H1 (cell line): ENCODE measurements around the gene NPL. TPM values are rescaled to one million over a fixed set of nuclear protein-coding genes. Genes with fewer than 3 reads are reported as not detected.

ENCODE experiments used
- CTCF ChIA-PET: fragments of 300-600 bp; sonication (Branson Sonifier 250); formaldehyde crosslinking; loops from one replicate; lab custom pipeline; 2021; ENCODE audit not compliant: partially characterized antibody; lab: Charles Lee
- POLR2A ChIA-PET: fragments of 300-600 bp; sonication (Branson Sonifier 250); formaldehyde crosslinking; loops from one replicate; lab custom pipeline; 2021; ENCODE audit warnings: inconsistent platforms; ENCODE audit not compliant: partially characterized antibody; lab: Charles Lee
- DNase-seq, 2 experiments: peaks; one replicate each; pipeline versions ENCODE4 v3.0.0 to v3.0.0-alpha.2; 2010 to 2022; ENCODE audit warnings: low spot score in 2 of 2, low read depth in 1 of 2, mixed read lengths in 1 of 2
- FAIRE-seq: peaks from 2 replicates; lab custom pipeline; 2011; peaks lifted over from hg19 to GRCh38; lab: Jason Lieb, UNC
- H2AFZ ChIP-seq: 2 replicates; pipeline ENCODE4 v1.8.1; 2012; ENCODE audit warnings: low read length, inconsistent platforms
- H2AK5ac ChIP-seq: 2 replicates; pipeline ENCODE4 v1.6.1; 2013; ENCODE audit warnings: low read depth, low read length
- H2BK120ac ChIP-seq: replicated peaks from 2 replicates; pipeline ENCODE3; 2013; ENCODE audit warnings: low read depth, low read length, inconsistent platforms
- H2BK12ac ChIP-seq: 2 replicates; pipeline ENCODE4 v1.6.1; 2013; ENCODE audit warnings: low read depth, low read length
- H2BK15ac ChIP-seq: 2 replicates; pipeline ENCODE4 v1.6.1; 2013; ENCODE audit warnings: low read length
- H2BK20ac ChIP-seq: 2 replicates; pipeline ENCODE4 v1.6.1; 2013; ENCODE audit warnings: low read length
- H2BK5ac ChIP-seq: 2 replicates; pipeline ENCODE4 v1.6.1; 2013; ENCODE audit warnings: low read depth, low read length
- H3K14ac ChIP-seq: 2 replicates; pipeline ENCODE4 v1.6.1; 2013; ENCODE audit warnings: inconsistent platforms; ENCODE audit not compliant: insufficient read length
- H3K18ac ChIP-seq: 2 replicates; pipeline ENCODE4 v1.6.1; 2013; ENCODE audit warnings: low read length; ENCODE audit errors: extremely low read depth
- H3K23ac ChIP-seq: 2 replicates; pipeline ENCODE4 v1.6.1; 2013; ENCODE audit warnings: inconsistent platforms; ENCODE audit not compliant: insufficient read length
- H3K23me2 ChIP-seq: 2 replicates; pipeline ENCODE4 v1.6.1; 2013; ENCODE audit warnings: low read depth, low read length
- H3K27ac ChIP-seq: 2 replicates; pipeline ENCODE4 v1.6.1; 2011; ENCODE audit warnings: low read depth, low read length, inconsistent platforms
- H3K27me3 ChIP-seq, 4 experiments: replicated peaks in 1 of 4; 1 replicate in 1 of 4; 2 replicates in 3 of 4; pipeline versions ENCODE4 v1.6.1 to v1.8.1; 2011 to 2013; ENCODE audit warnings: low read length in 3 of 4, mild to moderate bottlenecking in 3 of 4, inconsistent platforms in 2 of 4, mixed read lengths in 2 of 4, moderate library complexity in 1 of 4; ENCODE audit not compliant: control insufficient read depth in 3 of 4, insufficient read depth in 3 of 4; ENCODE audit errors: extremely low read depth in 1 of 4
- H3K36me3 ChIP-seq, 4 experiments: 2 replicates each; pipeline versions ENCODE4 v1.6.1 to v1.8.1; 2011 to 2013; ENCODE audit warnings: mild to moderate bottlenecking in 4 of 4, low read length in 3 of 4, moderate library complexity in 2 of 4, control low read depth in 1 of 4, inconsistent platforms in 1 of 4; ENCODE audit not compliant: insufficient read depth in 4 of 4, control insufficient read depth in 2 of 4
- H3K4ac ChIP-seq: replicated peaks from 2 replicates; pipeline ENCODE3; 2013; ENCODE audit warnings: low read length, low read depth, mixed read lengths, inconsistent platforms; ENCODE audit not compliant: insufficient read length
- H3K4me1 ChIP-seq, 4 experiments: replicated peaks in 1 of 4; 1 replicate in 1 of 4; 2 replicates in 3 of 4; pipeline versions ENCODE4 v1.6.1 to v1.8.1; 2011 to 2013; ENCODE audit warnings: low read length in 3 of 4, inconsistent platforms in 2 of 4, mixed read lengths in 1 of 4; ENCODE audit not compliant: insufficient read depth in 4 of 4, control insufficient read depth in 3 of 4
- H3K4me2 ChIP-seq, 2 experiments: 2 replicates each; pipeline versions ENCODE4 v1.6.1 to v1.8.1; 2011 to 2013; ENCODE audit warnings: low read depth in 2 of 2, low read length in 2 of 2, control low read depth in 1 of 2, inconsistent platforms in 1 of 2, mild to moderate bottlenecking in 1 of 2; ENCODE audit not compliant: insufficient read depth in 1 of 2
- H3K4me3 ChIP-seq, 4 experiments: fragments of 200-600, 300-600 bp in 1 of 4; sonication (generic), shearing (Covaris generic), sonication (Bioruptor Twin) in 1 of 4; 2 replicates each; pipeline versions ENCODE4 v1.5.1 to v1.8.1; 2011 to 2016; ENCODE audit warnings: low read length in 4 of 4, low read depth in 3 of 4, control low read depth in 2 of 4, inconsistent platforms in 2 of 4, mild to moderate bottlenecking in 2 of 4, mixed read lengths in 1 of 4, moderate library complexity in 1 of 4; ENCODE audit not compliant: insufficient read depth in 2 of 4; ENCODE audit errors: extremely low read depth in 1 of 4
- H3K56ac ChIP-seq: replicated peaks from 2 replicates; pipeline ENCODE3; 2013; ENCODE audit warnings: low read depth, mild to moderate bottlenecking, mixed read lengths, low read length, inconsistent platforms; ENCODE audit not compliant: insufficient read length
- H3K79me1 ChIP-seq: 2 replicates; pipeline ENCODE4 v1.6.1; 2013; ENCODE audit warnings: low read depth, low read length, control low read depth
- H3K79me2 ChIP-seq, 2 experiments: 2 replicates each; pipeline versions ENCODE4 v1.6.1 to v1.8.1; 2012 to 2013; ENCODE audit warnings: low read length in 2 of 2, mild to moderate bottlenecking in 2 of 2, inconsistent platforms in 1 of 2; ENCODE audit not compliant: insufficient read depth in 2 of 2, control insufficient read depth in 1 of 2
- H3K9ac ChIP-seq, 4 experiments: replicated peaks in 1 of 4; 1 replicate in 1 of 4; 2 replicates in 3 of 4; pipeline versions ENCODE4 v1.6.1 to v1.8.1; 2011 to 2013; ENCODE audit warnings: low read depth in 3 of 4, low read length in 3 of 4, control low read depth in 2 of 4, mild to moderate bottlenecking in 2 of 4, moderate library complexity in 2 of 4, inconsistent platforms in 1 of 4; ENCODE audit errors: extremely low read depth in 1 of 4
- H3K9me3 ChIP-seq, 2 experiments: 2 replicates each; pipeline versions ENCODE4 v1.6.1 to v1.8.1; 2012 to 2013; ENCODE audit warnings: mild to moderate bottlenecking in 2 of 2, moderate library complexity in 2 of 2, control low read depth in 1 of 2, inconsistent platforms in 1 of 2, low read depth in 1 of 2, low read length in 1 of 2, mixed read lengths in 1 of 2; ENCODE audit not compliant: insufficient read depth in 2 of 2
- H4K20me1 ChIP-seq, 2 experiments: replicated peaks in 1 of 2; 2 replicates each; pipeline versions ENCODE3 to v1.8.1; 2011 to 2013; ENCODE audit warnings: inconsistent platforms in 2 of 2, low read length in 2 of 2, mild to moderate bottlenecking in 1 of 2; ENCODE audit not compliant: insufficient read depth in 2 of 2, control insufficient read depth in 1 of 2
- H4K5ac ChIP-seq: 2 replicates; pipeline ENCODE4 v1.6.1; 2013; ENCODE audit warnings: low read length, low read depth, mixed read lengths, inconsistent platforms; ENCODE audit not compliant: insufficient read length
- H4K8ac ChIP-seq: 2 replicates; pipeline ENCODE4 v1.8.0; 2013; ENCODE audit warnings: mild to moderate bottlenecking, moderate library complexity, low read length, inconsistent platforms; ENCODE audit not compliant: insufficient read depth; ENCODE audit errors: extremely low read depth
- H4K91ac ChIP-seq: replicated peaks from 2 replicates; pipeline ENCODE3; 2013; ENCODE audit warnings: low read length, mixed read lengths, inconsistent platforms; ENCODE audit not compliant: insufficient read length
- CBX8 ChIP-seq: fragments of 300-800, 300-1000 bp; sonication (generic); IDR thresholded peaks from 2 replicates; pipeline ENCODE4 v1.7.1; 2016; ENCODE audit warnings: low read depth, low read length, borderline replicate concordance
- E2F6 ChIP-seq: IDR thresholded peaks from 2 replicates; pipeline ENCODE4 v1.6.1; 2012; ENCODE audit warnings: inconsistent platforms
- JUND ChIP-seq: IDR thresholded peaks from 2 replicates; pipeline ENCODE4 v1.6.1; 2011; ENCODE audit warnings: mild to moderate bottlenecking, improper control_type of control experiment, low read length
- POLR2A ChIP-seq, 2 experiments: IDR thresholded peaks; 1 replicate in 1 of 2; 2 replicates in 1 of 2; pipeline ENCODE4 v1.6.1; 2011; ENCODE audit warnings: low read depth in 2 of 2, low read length in 2 of 2, mild to moderate bottlenecking in 2 of 2; ENCODE audit errors: control extremely low read depth in 1 of 2
- POLR2AphosphoS5 ChIP-seq: IDR thresholded peaks from 2 replicates; pipeline ENCODE4 v1.6.1; 2011; ENCODE audit warnings: low read depth, low read length
- RBBP5 ChIP-seq: IDR thresholded peaks from 2 replicates; pipeline ENCODE4 v1.7.1; 2012; ENCODE audit warnings: low read depth, mild to moderate bottlenecking, inconsistent platforms, low read length, moderate library complexity, borderline replicate concordance
- RFX5 ChIP-seq: IDR thresholded peaks from 2 replicates; pipeline ENCODE4 v1.6.1; 2011; ENCODE audit warnings: low read depth, low read length, improper control_type of control experiment, borderline replicate concordance
- RNF2 ChIP-seq: fragments of 200-900, 300-1000 bp; sonication (generic); IDR thresholded peaks from 2 replicates; pipeline ENCODE4 v1.7.1; 2016; ENCODE audit warnings: borderline replicate concordance, low read depth, mild to moderate bottlenecking, antibody characterized with exemption, low read length; ENCODE audit not compliant: poor library complexity, severe bottlenecking; ENCODE audit errors: missing control alignments
- SIX5 ChIP-seq: IDR thresholded peaks from 2 replicates; pipeline ENCODE4 v1.6.1; 2011; ENCODE audit warnings: mild to moderate bottlenecking, low read depth, low read length
- WGBS, 2 experiments: shearing (Covaris generic) in 1 of 2; methylation state at CpG; one replicate each; pipeline versions ENCODE4 v1.1.6 to v1.1.7; 2013 to 2015; ENCODE audit warnings: low lambda C conversion rate in 2 of 2, mixed read lengths in 2 of 2, inconsistent platforms in 1 of 2, low coverage in 1 of 2, missing lambda C conversion rate in 1 of 2; ENCODE audit not compliant: insufficient replicate concordance in 2 of 2, insufficient coverage in 1 of 2, insufficient read length in 1 of 2; ENCODE audit errors: extremely low coverage in 1 of 2, missing lambda C conversion rate in 1 of 2; 5-methylcytosine and 5-hydroxymethylcytosine counted together
- polyA plus RNA-seq, 7 experiments: library from polyadenylated mRNA; depleted of rRNA in 3 of 7; stranded (reverse) in 5 of 7; unstranded in 2 of 7; fragments of >200 nt in 5 of 7; fragments of 200-250 nt in 2 of 7; gene quantifications; 1 replicate in 5 of 7; 2 replicates in 1 of 7; 4 replicates in 1 of 7; pipeline versions ENCODE4 v1.2.1 to v1.2.3, GENCODE V29; 2011 to 2013; ENCODE audit warnings: missing spikeins in 2 of 7, mixed read lengths in 2 of 7
- total RNA-seq: library from RNA; stranded (reverse); fragmentation: NEBNext Ultra II Directional; extraction: Animal tissue kit (Norgen Biotek cat#: 25700); gene quantifications from 2 replicates; pipeline ENCODE4 v1.2.1, GENCODE V29; 2021
- TF ChIP-seq, protein P1 (sequence below): IDR thresholded peaks from 2 replicates; pipeline ENCODE4 v1.6.1; 2011; ENCODE audit warnings: low read depth, mild to moderate bottlenecking, low read length; ENCODE audit not compliant: insufficient read depth
- TF ChIP-seq, protein P2 (sequence below), 3 experiments: IDR thresholded peaks; 1 replicate in 2 of 3; 2 replicates in 1 of 3; pipeline versions ENCODE4 v1.5.1 to v1.6.1; 2011; ENCODE audit warnings: low read length in 3 of 3, mild to moderate bottlenecking in 3 of 3, inconsistent platforms in 2 of 3, low read depth in 1 of 3, moderate library complexity in 1 of 3; ENCODE audit not compliant: insufficient read depth in 1 of 3; ENCODE audit errors: control extremely low read depth in 1 of 3

The NPL gene
- total and polyA plus RNA-seq, 2 of the 8 experiments (the other 6 are each of a cell fraction or from before 2014, with no cell fraction given), result 2.2 to 4.4 TPM

DNA sequence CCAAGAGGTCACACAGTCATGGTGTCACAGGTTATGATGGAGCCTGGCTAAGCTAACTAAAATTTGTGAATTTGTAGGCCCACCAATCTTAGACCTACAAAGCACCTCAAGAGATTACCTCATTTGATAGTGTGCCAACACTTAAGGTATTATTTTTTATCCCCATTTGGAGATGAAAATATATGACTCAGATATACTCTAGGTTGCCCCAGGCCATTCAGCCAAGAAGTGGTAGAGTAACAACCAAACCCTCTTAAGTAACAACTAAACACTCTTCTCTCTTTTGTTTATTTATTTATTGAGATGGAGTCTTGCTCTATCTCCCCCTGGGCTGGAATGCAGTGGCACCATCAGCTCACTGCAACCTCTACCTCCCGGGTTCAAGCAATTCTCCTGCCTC lies 14.3 kb downstream of the NPL start:
- FAIRE-seq (no peak), DNase-seq (no peak)
- peaks cover 3 to 16% (median 7%) of the 10 kb centered on the region in 4 experiments; a peak in 6 of 7 replicates for H3K4me1 ChIP-seq
- H2BK15ac ChIP-seq, result no peak overlapping the region
- no peak overlapping the region for H3K9ac ChIP-seq
- H4K91ac ChIP-seq, result no peak overlapping the region
- no peak overlapping the region for H3K14ac ChIP-seq
- no peak overlapping the region for H4K8ac ChIP-seq
- no peak overlapping the region for H2AFZ ChIP-seq
- no peak overlapping the region for H3K4me3 ChIP-seq
- no peak overlapping the region for H2BK12ac ChIP-seq
- no peak overlapping the region for H3K27ac ChIP-seq
- no peak overlapping the region for H2BK20ac ChIP-seq
- ChIA-PET POLR2A (no interaction called here), CTCF (no interaction called here)
- no peak overlapping the region for H4K5ac ChIP-seq
- no peaks in the 10 kb centered on the region for H3K36me3 ChIP-seq
- H3K4ac ChIP-seq, result no peak overlapping the region
- H2BK5ac ChIP-seq, result no peak overlapping the region
- no peaks in the 10 kb centered on the region for H3K23me2 ChIP-seq
- no peaks in the 10 kb centered on the region for H3K79me2 ChIP-seq
- no peaks in the 10 kb centered on the region for H3K9me3 ChIP-seq
- no peaks in the 10 kb centered on the region for H3K27me3 ChIP-seq
- no peak overlapping the region for H2AK5ac ChIP-seq
- WGBS, 2 experiments, result 86% methylated on average over 1 of the region's 1 CpG; no CpG with 5 or more reads in 1 of the 2 experiments
- no peaks in the 10 kb centered on the region for H4K20me1 ChIP-seq
- no peak overlapping the region for H3K18ac ChIP-seq
- H2BK120ac ChIP-seq, result no peak overlapping the region
- H3K23ac ChIP-seq, result no peak overlapping the region
- H3K4me2 ChIP-seq, result no peak overlapping the region
- H3K56ac ChIP-seq, result no peak overlapping the region
- no peaks in the 10 kb centered on the region for H3K79me1 ChIP-seq
- TF ChIP-seq RNF2 (no peak), E2F6 (no peak), CBX8 (no peak), POLR2A (IDR thresholded peaks at IDR 0.05; ENCODE audit: control extremely low read depth in 1 of 2, low read depth in 2 of 2, low read length in 2 of 2) (no peak), POLR2AphosphoS5 (no peak), JUND (no peak), RBBP5 (no peak), RFX5 (no peak), SIX5 (no peak)
- TF ChIP-seq, protein P1, sequence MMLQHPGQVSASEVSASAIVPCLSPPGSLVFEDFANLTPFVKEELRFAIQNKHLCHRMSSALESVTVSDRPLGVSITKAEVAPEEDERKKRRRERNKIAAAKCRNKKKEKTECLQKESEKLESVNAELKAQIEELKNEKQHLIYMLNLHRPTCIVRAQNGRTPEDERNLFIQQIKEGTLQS, result no peak
- TF ChIP-seq, protein P2, sequence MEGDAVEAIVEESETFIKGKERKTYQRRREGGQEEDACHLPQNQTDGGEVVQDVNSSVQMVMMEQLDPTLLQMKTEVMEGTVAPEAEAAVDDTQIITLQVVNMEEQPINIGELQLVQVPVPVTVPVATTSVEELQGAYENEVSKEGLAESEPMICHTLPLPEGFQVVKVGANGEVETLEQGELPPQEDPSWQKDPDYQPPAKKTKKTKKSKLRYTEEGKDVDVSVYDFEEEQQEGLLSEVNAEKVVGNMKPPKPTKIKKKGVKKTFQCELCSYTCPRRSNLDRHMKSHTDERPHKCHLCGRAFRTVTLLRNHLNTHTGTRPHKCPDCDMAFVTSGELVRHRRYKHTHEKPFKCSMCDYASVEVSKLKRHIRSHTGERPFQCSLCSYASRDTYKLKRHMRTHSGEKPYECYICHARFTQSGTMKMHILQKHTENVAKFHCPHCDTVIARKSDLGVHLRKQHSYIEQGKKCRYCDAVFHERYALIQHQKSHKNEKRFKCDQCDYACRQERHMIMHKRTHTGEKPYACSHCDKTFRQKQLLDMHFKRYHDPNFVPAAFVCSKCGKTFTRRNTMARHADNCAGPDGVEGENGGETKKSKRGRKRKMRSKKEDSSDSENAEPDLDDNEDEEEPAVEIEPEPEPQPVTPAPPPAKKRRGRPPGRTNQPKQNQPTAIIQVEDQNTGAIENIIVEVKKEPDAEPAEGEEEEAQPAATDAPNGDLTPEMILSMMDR (IDR thresholded peaks at IDR 0.05; ENCODE audit: control extremely low read depth in 1 of 3, insufficient read depth in 1 of 3, low read depth in 1 of 3, low read length in 3 of 3), result no peak
